ENCODE measurements around the gene SFXN4. TPM values are rescaled to one million over a fixed set of nuclear protein-coding genes. Genes with fewer than 3 reads are reported as not detected.

The SFXN4 gene
- total RNA-seq, 1 donor from 2014 or later = 19.9 TPM

- no peak for TF ChIP-seq CTCF (conservative IDR thresholded peaks at IDR 0.05)
- Mint-ChIP-seq H3K27me3 (ENCODE audit: low read depth) (no peaks in the 10 kb centered on the region), H3K4me3 (peak overlapping the region; percentile 86), H3K36me3 (ENCODE audit: low read depth) (peaks cover 14% of the 10 kb centered on the region), H3K9me3 (no peaks in the 10 kb centered on the region), H3K4me1 (peaks cover 35% of the 10 kb centered on the region), H3K27ac (ENCODE audit: unreplicated experiment) (no peak overlapping the region)
- no peak for DNase-seq (ENCODE audit: low read depth, low spot score)
Observed at GRCh38 chr10:119176166-119176565, 10.7 kb upstream of the SFXN4 start.

DNA sequence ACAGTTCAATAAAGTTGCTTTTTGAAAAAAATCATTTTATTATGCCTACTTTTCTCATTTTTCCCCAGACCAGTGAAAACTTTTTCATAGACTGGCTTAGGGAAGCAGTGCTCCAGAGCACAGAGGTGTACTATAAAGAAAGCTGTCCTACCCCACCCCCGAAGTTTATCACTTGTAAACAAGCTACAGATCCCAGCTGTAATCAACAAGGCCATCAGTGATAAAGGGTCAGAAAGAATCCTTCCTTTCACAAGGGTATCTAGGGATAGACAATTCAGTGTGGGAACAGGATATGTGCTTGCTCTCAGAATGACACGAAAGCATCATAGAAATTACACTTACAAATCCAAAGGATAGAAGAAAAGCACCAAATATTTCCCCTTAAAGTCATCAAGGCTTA lies 8.6 kb upstream of the SFXN4 start:
- DNase-seq (ENCODE audit: low read depth, low spot score) = no peak
- no peak for TF ChIP-seq CTCF (conservative IDR thresholded peaks at IDR 0.05)
- Mint-ChIP-seq H3K9me3 (no peaks in the 10 kb centered on the region), H3K27ac (ENCODE audit: unreplicated experiment) (no peak overlapping the region), H3K4me3 (peak overlapping the region; percentile 23), H3K4me1 (peaks cover 31% of the 10 kb centered on the region), H3K36me3 (ENCODE audit: low read depth) (peaks cover 21% of the 10 kb centered on the region), H3K27me3 (ENCODE audit: low read depth) (no peaks in the 10 kb centered on the region)

GRCh38 chr10:119167041-119167440 lies 1.5 kb upstream of the SFXN4 start:
- H3K9me3 Mint-ChIP-seq = no peaks in the 10 kb centered on the region
- DNase-seq (ENCODE audit: low read depth, low spot score) = no peak
- H3K36me3 Mint-ChIP-seq (ENCODE audit: low read depth) = peaks cover 11% of the 10 kb centered on the region
- H3K4me1 Mint-ChIP-seq = peaks cover 25% of the 10 kb centered on the region
- no peaks in the 10 kb centered on the region for H3K27me3 Mint-ChIP-seq (ENCODE audit: low read depth)
- H3K4me3 Mint-ChIP-seq = peak overlapping the region; percentile 84
- TF ChIP-seq CTCF (conservative IDR thresholded peaks at IDR 0.05) = no peak
- peak overlapping the region; percentile 69 for H3K27ac Mint-ChIP-seq (ENCODE audit: unreplicated experiment)

- peaks cover 11% of the 10 kb centered on the region for H3K36me3 Mint-ChIP-seq (ENCODE audit: low read depth)
- no peak for TF ChIP-seq CTCF (conservative IDR thresholded peaks at IDR 0.05)
- H3K9me3 Mint-ChIP-seq = no peaks in the 10 kb centered on the region
- no peaks in the 10 kb centered on the region for H3K27me3 Mint-ChIP-seq (ENCODE audit: low read depth)
- peaks cover 28% of the 10 kb centered on the region for H3K4me1 Mint-ChIP-seq
- peak overlapping the region; percentile 69 for H3K27ac Mint-ChIP-seq (ENCODE audit: unreplicated experiment)
- DNase-seq (ENCODE audit: low read depth, low spot score) = no peak
- peak overlapping the region; percentile 84 for H3K4me3 Mint-ChIP-seq
Observed at GRCh38 chr10:119166564-119166963, 1.1 kb upstream of the SFXN4 start.

DNA sequence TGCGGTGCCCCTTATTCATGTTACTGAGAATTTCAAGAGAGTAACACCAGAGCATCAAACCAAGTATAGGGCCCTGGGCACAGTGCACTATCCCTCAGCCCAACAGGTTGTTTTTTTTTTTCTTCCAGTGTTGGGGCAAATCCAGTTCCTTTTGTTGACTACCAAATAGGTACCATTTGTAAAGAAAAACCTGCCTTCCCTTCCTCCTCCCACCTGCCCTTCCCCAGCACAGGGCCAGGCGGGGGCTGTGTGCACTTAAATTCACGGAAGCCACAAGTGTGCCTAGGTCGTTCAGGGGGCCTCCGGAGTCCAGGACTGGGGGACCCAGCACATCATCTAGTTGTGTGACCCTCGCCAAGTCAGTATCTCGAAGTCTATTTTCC lies 595 bp upstream of the SFXN4 start:
- TF ChIP-seq CTCF (conservative IDR thresholded peaks at IDR 0.05) = no peak
- peak overlapping the region; percentile 84 for H3K4me3 Mint-ChIP-seq
- H3K27me3 Mint-ChIP-seq (ENCODE audit: low read depth) = no peaks in the 10 kb centered on the region
- no peaks in the 10 kb centered on the region for H3K9me3 Mint-ChIP-seq
- peaks cover 11% of the 10 kb centered on the region for H3K36me3 Mint-ChIP-seq (ENCODE audit: low read depth)
- DNase-seq (ENCODE audit: low read depth, low spot score) = no peak
- no peak overlapping the region for H3K27ac Mint-ChIP-seq (ENCODE audit: unreplicated experiment)
- H3K4me1 Mint-ChIP-seq = peaks cover 28% of the 10 kb centered on the region
